DOHH2 (cell line): ENCODE measurements around the gene SKAP1.

Experiments
- H3F3A ChIP-seq: fragments of 200-600 bp; sonication (generic), shearing (Covaris generic); 2 replicates; pipeline ENCODE4 v1.6.0; 2016; ENCODE audit warnings: antibody characterized with exemption, mild to moderate bottlenecking; ENCODE audit not compliant: control insufficient read depth, insufficient read depth
- H3K27ac ChIP-seq: fragments of 200-600 bp; sonication (generic); 2 replicates; pipeline ENCODE4 v1.5.1; 2014; ENCODE audit warnings: low read depth, mild to moderate bottlenecking, low read length, moderate library complexity
- H3K27me3 ChIP-seq: fragments of 200-600 bp; sonication (generic); 2 replicates; pipeline ENCODE4 v1.6.1; 2014; ENCODE audit warnings: mild to moderate bottlenecking, low read length, mixed read lengths; ENCODE audit not compliant: control insufficient read depth
- H3K36me3 ChIP-seq: fragments of 200-600 bp; sonication (generic); 2 replicates; pipeline ENCODE4 v1.6.1; 2014; ENCODE audit warnings: mild to moderate bottlenecking, low read length, moderate library complexity, mixed read lengths; ENCODE audit not compliant: control insufficient read depth
- H3K4me1 ChIP-seq: fragments of 200-600 bp; sonication (generic); 2 replicates; pipeline ENCODE4 v1.6.1; 2014; ENCODE audit warnings: mild to moderate bottlenecking, low read length, mixed read lengths; ENCODE audit not compliant: control insufficient read depth
- H3K4me2 ChIP-seq: fragments of 200-600 bp; sonication (generic); 2 replicates; pipeline ENCODE4 v1.6.0; 2014; ENCODE audit warnings: mild to moderate bottlenecking, low read length, moderate library complexity
- H3K4me3 ChIP-seq: fragments of 200-600 bp; sonication (generic); 2 replicates; pipeline ENCODE4 v1.5.1; 2014; ENCODE audit warnings: mild to moderate bottlenecking, low read length, mixed read lengths
- H3K79me2 ChIP-seq: fragments of 200-600 bp; sonication (generic); 2 replicates; pipeline ENCODE4 v1.6.1; 2014; ENCODE audit warnings: mild to moderate bottlenecking, low read length, mixed read lengths; ENCODE audit not compliant: control insufficient read depth
- H3K9me2 ChIP-seq: fragments of 200-600 bp; sonication (generic); replicated peaks from 2 replicates; pipeline ENCODE4 v1.6.1; 2014; ENCODE audit warnings: mild to moderate bottlenecking, low read length, mixed read lengths; ENCODE audit not compliant: control insufficient read depth
- H3K9me3 ChIP-seq: fragments of 200-600 bp; sonication (generic); 2 replicates; pipeline ENCODE4 v1.6.1; 2014; ENCODE audit warnings: antibody characterized with exemption, low read length, mixed read lengths; ENCODE audit not compliant: control insufficient read depth, insufficient read depth
- H4K20me1 ChIP-seq: fragments of 200-600 bp; sonication (generic); 2 replicates; pipeline ENCODE4 v1.6.0; 2014; ENCODE audit warnings: low read depth, mild to moderate bottlenecking, antibody characterized with exemption, low read length, moderate library complexity; ENCODE audit not compliant: control insufficient read depth, insufficient read depth
- EZH2phosphoT487 ChIP-seq: fragments of 200-600 bp; sonication (generic); IDR thresholded peaks from 2 replicates; pipeline ENCODE4 v1.6.1; 2017; ENCODE audit warnings: borderline replicate concordance, mild to moderate bottlenecking, antibody characterized with exemption, low read length, moderate library complexity, mixed read lengths
- TF ChIP-seq, protein P1 (sequence below): fragments of 200-600 bp; sonication (generic); IDR thresholded peaks from one replicate; pipeline ENCODE4 v1.5.1; 2014; ENCODE audit warnings: antibody characterized with exemption, mild to moderate bottlenecking, low read depth, low read length; ENCODE audit not compliant: poor library complexity, severe bottlenecking

SKAP1 gene

DNA sequence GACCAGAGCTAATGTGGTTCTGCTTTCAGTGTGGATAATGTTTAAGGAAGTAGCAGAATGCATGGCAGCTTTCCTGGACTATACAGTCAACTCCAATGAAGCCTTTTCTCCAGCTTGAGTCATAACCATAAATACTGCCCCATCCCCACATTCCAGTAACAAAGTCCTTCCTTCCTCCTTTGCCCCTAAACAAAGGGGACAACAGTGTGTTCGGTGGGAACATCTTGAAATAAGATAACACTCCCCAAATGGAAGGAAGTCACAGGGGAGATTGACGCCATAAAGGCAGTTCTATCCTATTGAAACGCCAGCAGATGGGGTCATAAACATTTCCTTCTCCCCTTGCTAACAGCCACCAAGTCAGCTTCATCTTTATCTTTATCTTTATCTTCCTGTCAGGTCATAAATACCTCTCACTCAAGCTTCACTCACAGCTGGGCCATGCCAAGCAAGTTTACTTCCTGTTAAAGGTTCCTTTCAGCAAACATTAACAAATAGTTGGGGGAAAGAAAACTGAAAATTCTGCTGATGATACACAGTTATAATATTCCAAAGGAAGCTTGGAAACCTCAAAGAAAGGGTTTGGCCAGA is 185.8 kb downstream of the SKAP1 start:
- H3K27ac ChIP-seq = no peak overlapping the region
- H3K9me3 ChIP-seq = no peaks in the 10 kb centered on the region
- TF ChIP-seq EZH2phosphoT487 = no peak
- TF ChIP-seq, protein P1, sequence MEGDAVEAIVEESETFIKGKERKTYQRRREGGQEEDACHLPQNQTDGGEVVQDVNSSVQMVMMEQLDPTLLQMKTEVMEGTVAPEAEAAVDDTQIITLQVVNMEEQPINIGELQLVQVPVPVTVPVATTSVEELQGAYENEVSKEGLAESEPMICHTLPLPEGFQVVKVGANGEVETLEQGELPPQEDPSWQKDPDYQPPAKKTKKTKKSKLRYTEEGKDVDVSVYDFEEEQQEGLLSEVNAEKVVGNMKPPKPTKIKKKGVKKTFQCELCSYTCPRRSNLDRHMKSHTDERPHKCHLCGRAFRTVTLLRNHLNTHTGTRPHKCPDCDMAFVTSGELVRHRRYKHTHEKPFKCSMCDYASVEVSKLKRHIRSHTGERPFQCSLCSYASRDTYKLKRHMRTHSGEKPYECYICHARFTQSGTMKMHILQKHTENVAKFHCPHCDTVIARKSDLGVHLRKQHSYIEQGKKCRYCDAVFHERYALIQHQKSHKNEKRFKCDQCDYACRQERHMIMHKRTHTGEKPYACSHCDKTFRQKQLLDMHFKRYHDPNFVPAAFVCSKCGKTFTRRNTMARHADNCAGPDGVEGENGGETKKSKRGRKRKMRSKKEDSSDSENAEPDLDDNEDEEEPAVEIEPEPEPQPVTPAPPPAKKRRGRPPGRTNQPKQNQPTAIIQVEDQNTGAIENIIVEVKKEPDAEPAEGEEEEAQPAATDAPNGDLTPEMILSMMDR = no peak
- no peaks in the 10 kb centered on the region for H3K36me3 ChIP-seq
- H3K27me3 ChIP-seq = peaks cover 17% of the 10 kb centered on the region
- no peaks in the 10 kb centered on the region for H3K79me2 ChIP-seq
- H3K4me1 ChIP-seq = 0 out of 2 replicates have a peak, but pooled peaks cover 8% of the 10 kb centered on the region
- no peak overlapping the region for H3K4me3 ChIP-seq
- H3F3A ChIP-seq = no peaks in the 10 kb centered on the region
- H4K20me1 ChIP-seq = no peaks in the 10 kb centered on the region
- no peaks in the 10 kb centered on the region for H3K9me2 ChIP-seq
- H3K4me2 ChIP-seq = no peak overlapping the region

DNA sequence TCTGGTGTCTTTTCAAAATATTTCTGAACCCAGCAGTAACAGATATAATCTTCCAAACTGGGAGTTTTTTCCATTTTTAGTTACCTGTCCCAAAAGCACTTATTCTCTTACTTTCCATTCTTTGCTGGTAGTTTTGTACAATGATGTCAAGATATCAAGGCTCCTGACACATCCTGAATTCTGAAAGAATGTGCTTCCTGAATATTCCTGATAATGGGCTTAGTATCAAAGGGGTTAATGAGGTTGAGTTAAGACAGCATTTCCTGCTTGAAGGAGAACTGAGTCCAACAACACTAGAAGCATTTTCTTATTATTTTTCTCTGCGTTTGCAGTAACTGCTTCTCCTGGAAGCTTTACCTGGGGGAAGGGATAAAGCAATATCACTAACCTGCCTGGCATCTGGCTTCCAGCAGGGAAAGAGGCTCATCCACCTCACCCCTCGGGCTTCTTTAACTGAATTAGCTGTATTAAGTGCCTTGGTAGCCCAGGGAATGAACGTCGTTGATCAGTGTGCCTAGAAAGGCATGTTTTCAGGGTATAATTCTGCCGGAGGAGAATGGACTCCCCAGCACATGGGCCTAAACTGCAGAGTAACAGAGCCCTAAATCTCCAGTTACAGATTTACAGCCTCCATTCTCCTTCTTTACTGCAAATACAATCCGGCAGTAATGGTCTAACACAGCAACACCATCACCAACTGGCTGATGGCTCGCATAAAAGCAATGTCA is 188.1 kb downstream of the SKAP1 start:
- Histone ChIP-seq H3K27me3 (peaks cover 20% of the 10 kb centered on the region), H4K20me1 (no peaks in the 10 kb centered on the region), H3K9me3 (no peaks in the 10 kb centered on the region), H3K4me3 (no peak overlapping the region), H3K9me2 (no peaks in the 10 kb centered on the region), H3K27ac (no peak overlapping the region), H3K79me2 (no peaks in the 10 kb centered on the region), H3F3A (no peaks in the 10 kb centered on the region), H3K4me1 (0 out of 2 replicates have a peak, but pooled peaks cover 8% of the 10 kb centered on the region), H3K4me2 (no peak overlapping the region), H3K36me3 (no peaks in the 10 kb centered on the region)
- TF ChIP-seq EZH2phosphoT487 = no peak
- TF ChIP-seq, protein P1 = no peak

DNA sequence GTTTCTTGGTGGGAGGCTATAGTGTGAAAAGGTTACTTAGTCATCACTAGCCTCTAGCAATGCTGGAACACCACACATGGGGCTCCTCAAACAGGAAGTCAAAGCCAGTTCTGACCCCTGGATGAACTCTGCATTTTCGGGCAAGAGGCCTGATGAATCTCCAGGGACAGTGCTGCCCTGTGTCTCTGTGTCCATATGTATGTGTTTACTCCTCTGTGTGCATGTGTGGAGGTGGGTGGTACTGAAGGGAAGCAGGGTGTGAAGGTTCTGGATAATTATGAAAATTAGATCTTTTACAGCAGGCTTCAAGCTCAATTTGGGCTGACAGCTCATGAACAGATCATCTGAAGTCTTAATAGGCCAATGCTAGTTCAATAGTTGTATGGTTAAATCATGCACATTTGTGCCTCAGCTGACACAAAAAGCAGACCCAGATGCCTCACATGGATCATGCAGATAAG is 188.9 kb downstream of the SKAP1 start:
- no peak for TF ChIP-seq EZH2phosphoT487
- TF ChIP-seq, protein P1 = no peak
- no peaks in the 10 kb centered on the region for H3K36me3 ChIP-seq
- 0 out of 2 replicates have a peak, but pooled peaks cover 8% of the 10 kb centered on the region for H3K4me1 ChIP-seq
- no peaks in the 10 kb centered on the region for H3K9me3 ChIP-seq
- no peak overlapping the region for H3K4me2 ChIP-seq
- H3K27me3 ChIP-seq = peaks cover 15% of the 10 kb centered on the region
- no peaks in the 10 kb centered on the region for H3K79me2 ChIP-seq
- H4K20me1 ChIP-seq = no peaks in the 10 kb centered on the region
- no peak overlapping the region for H3K4me3 ChIP-seq
- H3K9me2 ChIP-seq = no peaks in the 10 kb centered on the region
- H3F3A ChIP-seq = no peaks in the 10 kb centered on the region
- H3K27ac ChIP-seq = no peak overlapping the region
